ENCODE data around the gene PRPF4. TPM values are rescaled to one million over a fixed set of nuclear protein-coding genes. Genes with fewer than 3 reads are reported as not detected.

Gene PRPF4
- total RNA-seq, 1 donor from 2014 or later: 20.8 TPM

DNA sequence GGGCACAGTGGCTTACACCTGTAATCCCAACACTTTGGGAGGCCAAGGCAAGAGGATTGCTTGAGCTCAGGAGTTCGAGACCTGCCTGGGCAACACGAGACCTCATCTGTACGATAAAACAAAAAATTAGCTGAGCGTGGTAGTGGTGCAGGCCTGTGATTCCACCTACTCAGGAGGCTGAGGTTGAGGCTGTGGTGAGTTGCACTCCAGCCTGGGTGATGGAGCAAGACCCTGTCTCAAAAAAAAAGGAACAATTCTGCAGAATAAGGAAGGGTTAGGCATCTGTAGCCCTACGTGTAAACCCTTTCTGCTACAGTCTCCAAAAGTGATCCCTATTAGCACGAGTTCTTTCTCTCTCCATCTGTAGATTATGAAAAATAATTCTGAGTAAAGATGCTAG is 20.0 kb upstream of the PRPF4 start:
- H3K27me3 Mint-ChIP-seq (ENCODE audit: low read depth): no peaks in the 10 kb centered on the region
- H3K9me3 Mint-ChIP-seq (ENCODE audit: low read depth): peaks cover 2% of the 10 kb centered on the region
- TF ChIP-seq, protein P1, sequence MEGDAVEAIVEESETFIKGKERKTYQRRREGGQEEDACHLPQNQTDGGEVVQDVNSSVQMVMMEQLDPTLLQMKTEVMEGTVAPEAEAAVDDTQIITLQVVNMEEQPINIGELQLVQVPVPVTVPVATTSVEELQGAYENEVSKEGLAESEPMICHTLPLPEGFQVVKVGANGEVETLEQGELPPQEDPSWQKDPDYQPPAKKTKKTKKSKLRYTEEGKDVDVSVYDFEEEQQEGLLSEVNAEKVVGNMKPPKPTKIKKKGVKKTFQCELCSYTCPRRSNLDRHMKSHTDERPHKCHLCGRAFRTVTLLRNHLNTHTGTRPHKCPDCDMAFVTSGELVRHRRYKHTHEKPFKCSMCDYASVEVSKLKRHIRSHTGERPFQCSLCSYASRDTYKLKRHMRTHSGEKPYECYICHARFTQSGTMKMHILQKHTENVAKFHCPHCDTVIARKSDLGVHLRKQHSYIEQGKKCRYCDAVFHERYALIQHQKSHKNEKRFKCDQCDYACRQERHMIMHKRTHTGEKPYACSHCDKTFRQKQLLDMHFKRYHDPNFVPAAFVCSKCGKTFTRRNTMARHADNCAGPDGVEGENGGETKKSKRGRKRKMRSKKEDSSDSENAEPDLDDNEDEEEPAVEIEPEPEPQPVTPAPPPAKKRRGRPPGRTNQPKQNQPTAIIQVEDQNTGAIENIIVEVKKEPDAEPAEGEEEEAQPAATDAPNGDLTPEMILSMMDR (IDR thresholded peaks at IDR 0.05): no peak
- no peak for DNase-seq (ENCODE audit: low spot score)
- no peak overlapping the region for H3K4me3 Mint-ChIP-seq (ENCODE audit: unreplicated experiment)
- no peaks in the 10 kb centered on the region for H3K4me1 Mint-ChIP-seq (ENCODE audit: low read depth)
- peaks cover 18% of the 10 kb centered on the region for H3K36me3 Mint-ChIP-seq (ENCODE audit: low read depth)
- H3K27ac Mint-ChIP-seq (ENCODE audit: unreplicated experiment): no peak overlapping the region

DNA sequence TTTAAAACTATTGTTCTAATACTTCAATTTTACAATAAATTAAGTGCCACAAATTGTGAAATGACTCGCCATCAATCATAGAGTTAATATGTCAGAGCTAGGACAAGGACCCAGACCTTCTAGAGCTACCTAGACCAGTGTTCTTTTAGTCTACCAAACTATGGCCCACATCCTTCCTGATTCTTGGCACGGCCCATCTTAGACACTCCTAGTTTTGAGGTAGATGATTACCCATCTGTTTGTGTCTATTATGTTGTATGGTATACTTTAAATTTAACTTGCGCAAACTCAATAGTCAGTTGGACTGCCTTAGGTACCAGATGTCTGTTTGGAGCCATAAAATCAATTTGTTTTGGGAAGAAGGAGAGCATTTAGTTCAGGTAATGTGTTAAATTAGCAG is 17.6 kb upstream of the PRPF4 start:
- Mint-ChIP-seq H3K4me1 (ENCODE audit: low read depth) (peaks cover 4% of the 10 kb centered on the region), H3K9me3 (ENCODE audit: low read depth) (no peaks in the 10 kb centered on the region), H3K27ac (ENCODE audit: unreplicated experiment) (no peak overlapping the region), H3K4me3 (ENCODE audit: unreplicated experiment) (no peak overlapping the region), H3K27me3 (ENCODE audit: low read depth) (no peaks in the 10 kb centered on the region), H3K36me3 (ENCODE audit: low read depth) (peaks cover 21% of the 10 kb centered on the region)
- TF ChIP-seq, protein P1 (IDR thresholded peaks at IDR 0.05): no peak
- no peak for DNase-seq (ENCODE audit: low spot score)

DNA sequence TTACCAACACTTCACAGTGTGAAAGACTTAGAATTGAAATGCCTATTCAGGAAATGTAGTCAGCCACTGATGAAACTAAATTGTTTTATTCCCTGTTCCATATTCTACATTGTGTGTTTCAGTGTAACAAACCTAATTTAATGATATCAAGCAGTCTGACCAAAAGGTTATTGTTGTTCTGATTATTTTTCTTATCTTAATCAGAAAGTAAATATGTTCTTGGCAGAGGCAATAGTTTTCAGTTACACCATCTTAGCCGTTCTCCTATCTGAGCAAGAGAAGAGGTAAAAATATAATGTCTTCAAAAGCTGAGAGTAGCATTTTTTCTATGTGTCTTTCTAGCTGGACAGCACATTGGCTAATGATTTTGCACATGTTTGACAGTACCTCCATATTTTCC is 17.2 kb upstream of the PRPF4 start:
- peaks cover 21% of the 10 kb centered on the region for H3K36me3 Mint-ChIP-seq (ENCODE audit: low read depth)
- no peak overlapping the region for H3K27ac Mint-ChIP-seq (ENCODE audit: unreplicated experiment)
- TF ChIP-seq, protein P1 (IDR thresholded peaks at IDR 0.05): no peak
- H3K4me1 Mint-ChIP-seq (ENCODE audit: low read depth): peaks cover 4% of the 10 kb centered on the region
- no peaks in the 10 kb centered on the region for H3K27me3 Mint-ChIP-seq (ENCODE audit: low read depth)
- no peak for DNase-seq (ENCODE audit: low spot score)
- no peak overlapping the region for H3K4me3 Mint-ChIP-seq (ENCODE audit: unreplicated experiment)
- H3K9me3 Mint-ChIP-seq (ENCODE audit: low read depth): no peaks in the 10 kb centered on the region

DNA sequence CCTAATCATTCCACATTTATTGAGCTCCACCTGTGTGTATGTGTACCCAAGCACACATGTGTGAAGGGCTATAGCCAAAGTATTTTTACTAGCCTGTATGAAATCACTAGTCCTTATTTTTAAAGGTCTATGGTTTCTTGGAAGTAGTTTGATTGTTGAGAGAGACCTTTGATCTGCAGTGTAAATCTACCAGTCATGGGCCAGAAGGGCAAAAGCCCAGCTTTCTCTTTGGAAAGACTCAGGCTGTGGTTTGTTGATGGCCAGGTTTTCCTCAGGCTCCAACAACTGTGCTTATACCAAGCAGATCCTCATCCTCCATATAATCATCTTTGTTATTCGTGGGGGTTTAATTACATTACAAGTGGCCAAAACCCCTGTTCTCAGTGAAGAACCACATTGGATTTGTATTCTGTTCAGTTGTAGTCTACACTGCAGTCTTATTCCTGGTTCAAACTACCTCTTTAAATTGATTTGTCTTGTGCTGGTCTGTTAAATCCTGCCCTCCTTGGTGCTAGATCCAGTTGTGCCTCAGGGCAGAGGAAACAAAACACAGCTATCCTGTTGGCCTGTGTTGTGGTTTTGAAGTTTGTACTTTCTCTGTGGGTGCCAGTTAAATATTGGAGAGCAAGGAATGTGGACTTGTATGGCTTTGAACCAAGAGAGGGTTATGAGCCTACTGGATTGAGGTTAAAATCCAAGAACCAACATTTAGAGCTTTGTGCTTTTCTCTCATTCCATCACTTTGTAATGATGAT is 13.4 kb upstream of the PRPF4 start:
- Mint-ChIP-seq H3K27ac (ENCODE audit: unreplicated experiment) (no peak overlapping the region), H3K27me3 (ENCODE audit: low read depth) (no peaks in the 10 kb centered on the region)

DNA sequence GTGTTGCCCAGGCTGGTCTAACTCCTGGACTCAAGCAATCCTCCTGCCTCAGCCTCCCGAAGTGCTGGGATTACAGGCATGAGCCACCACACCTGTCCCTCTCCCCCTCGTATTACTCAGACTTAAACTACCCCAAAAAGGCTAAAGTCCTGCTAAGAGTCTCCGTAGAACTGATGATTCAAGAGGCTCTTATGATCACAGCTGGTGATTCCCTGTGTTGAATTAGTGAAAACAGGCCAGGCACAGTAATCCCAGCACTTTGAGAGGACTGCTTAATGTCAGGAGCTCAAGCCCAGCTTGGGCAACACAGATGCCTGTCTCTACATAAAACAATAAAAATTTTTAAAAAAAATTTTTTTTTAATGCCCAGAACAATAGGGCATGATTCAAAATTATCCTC is 9.3 kb upstream of the PRPF4 start:
- no peak for DNase-seq (ENCODE audit: low spot score)
- H3K36me3 Mint-ChIP-seq (ENCODE audit: low read depth): peaks cover 19% of the 10 kb centered on the region
- no peak overlapping the region for H3K4me3 Mint-ChIP-seq (ENCODE audit: unreplicated experiment)
- no peaks in the 10 kb centered on the region for H3K27me3 Mint-ChIP-seq (ENCODE audit: low read depth)
- no peaks in the 10 kb centered on the region for H3K9me3 Mint-ChIP-seq (ENCODE audit: low read depth)
- H3K4me1 Mint-ChIP-seq (ENCODE audit: low read depth): peaks cover 4% of the 10 kb centered on the region
- no peak overlapping the region for H3K27ac Mint-ChIP-seq (ENCODE audit: unreplicated experiment)
- TF ChIP-seq, protein P1 (IDR thresholded peaks at IDR 0.05): no peak

More for the DNA sequence above, 13.4 kb upstream of the PRPF4 start:
- TF ChIP-seq, protein P1 (IDR thresholded peaks at IDR 0.05): no peak
- no peak overlapping the region for H3K4me3 Mint-ChIP-seq (ENCODE audit: unreplicated experiment)
- H3K36me3 Mint-ChIP-seq (ENCODE audit: low read depth): peaks cover 23% of the 10 kb centered on the region
- H3K4me1 Mint-ChIP-seq (ENCODE audit: low read depth): peaks cover 4% of the 10 kb centered on the region
- no peaks in the 10 kb centered on the region for H3K9me3 Mint-ChIP-seq (ENCODE audit: low read depth)
- no peak for DNase-seq (ENCODE audit: low spot score)

Measured in chondrocyte (in vitro differentiated cells).